ENCODE results near the gene CHD6.

DNA sequence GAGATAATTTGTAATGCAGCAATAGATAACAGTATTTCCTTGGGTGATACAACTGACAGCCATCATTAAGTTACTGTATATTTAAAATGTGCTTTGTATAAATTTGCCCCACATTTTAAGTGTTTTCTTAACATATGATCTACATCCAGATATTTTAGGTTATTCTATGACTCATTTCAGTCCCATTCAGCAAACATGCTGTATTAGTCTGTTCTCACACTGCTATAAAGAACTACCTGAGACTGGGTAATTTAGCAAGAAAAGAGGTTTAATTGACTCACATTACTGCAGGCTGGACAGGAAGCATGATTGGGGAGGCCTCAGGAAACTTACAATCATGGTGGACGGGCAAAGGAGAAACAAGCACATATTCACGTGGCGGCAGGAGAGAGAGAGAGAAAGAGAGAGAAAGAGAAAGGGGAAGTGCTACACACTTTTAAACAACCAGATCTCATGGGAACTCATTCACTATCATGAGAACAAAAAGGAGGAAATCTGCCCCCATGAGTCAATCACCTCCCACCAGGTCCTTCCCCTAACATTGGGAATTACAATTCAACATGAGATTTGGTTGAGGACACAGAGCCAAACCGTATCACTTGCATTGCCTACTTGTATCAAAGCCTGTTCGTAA, 9.6 kb upstream of the CHD6 start:
- TF ChIP-seq, protein P1, sequence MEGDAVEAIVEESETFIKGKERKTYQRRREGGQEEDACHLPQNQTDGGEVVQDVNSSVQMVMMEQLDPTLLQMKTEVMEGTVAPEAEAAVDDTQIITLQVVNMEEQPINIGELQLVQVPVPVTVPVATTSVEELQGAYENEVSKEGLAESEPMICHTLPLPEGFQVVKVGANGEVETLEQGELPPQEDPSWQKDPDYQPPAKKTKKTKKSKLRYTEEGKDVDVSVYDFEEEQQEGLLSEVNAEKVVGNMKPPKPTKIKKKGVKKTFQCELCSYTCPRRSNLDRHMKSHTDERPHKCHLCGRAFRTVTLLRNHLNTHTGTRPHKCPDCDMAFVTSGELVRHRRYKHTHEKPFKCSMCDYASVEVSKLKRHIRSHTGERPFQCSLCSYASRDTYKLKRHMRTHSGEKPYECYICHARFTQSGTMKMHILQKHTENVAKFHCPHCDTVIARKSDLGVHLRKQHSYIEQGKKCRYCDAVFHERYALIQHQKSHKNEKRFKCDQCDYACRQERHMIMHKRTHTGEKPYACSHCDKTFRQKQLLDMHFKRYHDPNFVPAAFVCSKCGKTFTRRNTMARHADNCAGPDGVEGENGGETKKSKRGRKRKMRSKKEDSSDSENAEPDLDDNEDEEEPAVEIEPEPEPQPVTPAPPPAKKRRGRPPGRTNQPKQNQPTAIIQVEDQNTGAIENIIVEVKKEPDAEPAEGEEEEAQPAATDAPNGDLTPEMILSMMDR (conservative IDR thresholded peaks at IDR 0.05), result no peak
- no peak for TF ChIP-seq ZFX (IDR thresholded peaks at IDR 0.05)

All from C4-2B (cell line).